K562 (cell line): ENCODE measurements around the gene RAMAC.

ENCODE experiments used
- EP300 ChIP-seq: IDR thresholded peaks from 2 replicates; pipeline ENCODE4 v1.6.1; 2012; ENCODE audit warnings: low read length, improper control_type of control experiment
- ETS1 ChIP-seq: conservative IDR thresholded peaks from 2 replicates; pipeline ENCODE4 v1.6.1; 2011; ENCODE audit warnings: low read depth, mild to moderate bottlenecking, low read length; ENCODE audit not compliant: control insufficient read depth
- EZH2 ChIP-seq: IDR thresholded peaks from 2 replicates; pipeline ENCODE4 v1.6.1; 2012; ENCODE audit warnings: low read depth, mild to moderate bottlenecking, inconsistent platforms, low read length, borderline replicate concordance
- NRF1 ChIP-seq, 2 experiments: fragments of 450-650 bp; IDR thresholded peaks in 1 of 2; conservative IDR thresholded peaks in 1 of 2; 2 replicates each; pipeline ENCODE4 v1.6.1; 2014; ENCODE audit warnings: mild to moderate bottlenecking in 2 of 2
- TAF1 ChIP-seq: IDR thresholded peaks from 2 replicates; pipeline ENCODE4 v1.6.1; 2011; ENCODE audit warnings: mild to moderate bottlenecking, low read length, moderate library complexity; ENCODE audit not compliant: insufficient read depth, control insufficient read depth, severe bottlenecking; ENCODE audit errors: extremely low read depth
- TCF7L2 ChIP-seq: fragments of 150-350 bp; IDR thresholded peaks from 2 replicates; pipeline ENCODE4 v1.6.1; 2016; ENCODE audit warnings: low read depth, mild to moderate bottlenecking, low read length, moderate library complexity
- ZBTB7A ChIP-seq: IDR thresholded peaks from 2 replicates; pipeline ENCODE4 v1.6.1; 2011; ENCODE audit warnings: low read depth, mild to moderate bottlenecking, low read length, moderate library complexity, borderline replicate concordance; ENCODE audit not compliant: control insufficient read depth
- ZNF197 ChIP-seq: fragments of 200-800 bp; sonication (Bioruptor generic); IDR thresholded peaks from 2 replicates; pipeline ENCODE4 v1.6.1; 2016; ENCODE audit warnings: low read depth, missing genetic modification characterization, missing compliant biosample characterization

GRCh38 chr15:82968066-82968465 is 17.9 kb upstream of the RAMAC start:
- no peak for TF ChIP-seq EZH2
- no peak for TF ChIP-seq EP300
- no peak for TF ChIP-seq TAF1
- no peak for TF ChIP-seq ZBTB7A
- TF ChIP-seq ETS1 = no peak
- no peak for TF ChIP-seq NRF1 (conservative IDR thresholded peaks at IDR 0.05 in 1 of 2, IDR thresholded peaks at IDR 0.05 in 1 of 2)
- TF ChIP-seq ZNF197 (CRISPR knock-in tag) = no peak
- TF ChIP-seq TCF7L2 = no peak
